ENCODE results near the gene PLIN4. TPM values are rescaled to one million over a fixed set of nuclear protein-coding genes. Genes with fewer than 3 reads are reported as not detected.

PLIN4 gene
- total and polyA plus RNA-seq, 10 of the 15 experiments (the other 5 are each of a cell fraction or from before 2014, with no cell fraction given): 0.01 to 0.11 (median 0.05) TPM; not detected in 2

DNA sequence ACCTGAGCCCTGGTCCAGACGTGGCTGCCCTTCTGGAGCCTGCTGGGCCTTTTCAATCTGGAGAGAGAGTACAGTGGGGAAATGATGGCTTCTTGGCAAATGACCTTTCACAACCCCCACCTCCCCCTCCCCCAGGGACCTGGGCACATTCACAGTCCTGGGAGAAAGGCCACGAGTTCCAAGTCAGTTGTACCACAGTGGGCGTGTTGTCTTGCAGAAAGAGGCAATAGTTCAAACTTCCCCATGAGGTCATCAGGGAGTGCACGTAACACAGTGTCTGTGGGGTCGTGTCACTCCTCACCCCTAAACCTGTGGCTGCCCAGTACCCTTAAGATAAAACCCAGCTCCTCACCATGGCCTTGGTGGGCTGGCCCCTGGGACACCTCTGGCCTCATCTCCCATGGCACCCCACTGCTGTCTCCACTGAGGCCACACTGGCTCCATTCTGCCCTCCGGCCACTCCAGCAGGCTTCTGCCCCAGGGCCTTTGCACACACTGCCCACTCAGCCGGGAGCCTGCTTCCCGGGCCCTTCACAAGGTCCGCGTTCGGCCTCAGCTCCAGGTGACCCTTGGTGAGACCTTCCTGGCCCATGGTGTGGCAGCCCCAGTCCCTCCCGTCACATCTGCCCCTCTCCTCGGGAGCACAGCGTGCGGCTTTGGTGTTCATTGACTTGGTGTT lies 13.3 kb downstream of the PLIN4 start:
- H3K4me1 ChIP-seq (ENCODE audit: control insufficient read depth, insufficient read depth, low read length): no peaks in the 10 kb centered on the region
- ChIA-PET RAD21 (ENCODE audit: unreplicated experiment) (no interaction called here), SMC1A (ENCODE audit: uncharacterized antibody, unreplicated experiment) (no interaction called here), CTCF (no interaction called here), POLR2A (no interaction called here)
- no peak overlapping the region for H3K27ac ChIP-seq (ENCODE audit: control insufficient read depth, insufficient read depth)
- H4K20me1 ChIP-seq (ENCODE audit: control insufficient read depth, insufficient read depth): no peaks in the 10 kb centered on the region
- ATAC-seq: no peak
- no peak overlapping the region for H3K4me2 ChIP-seq (ENCODE audit: control insufficient read depth, insufficient read depth)
- no peak overlapping the region for H3K9ac ChIP-seq (ENCODE audit: control insufficient read depth, insufficient read depth, low read length)
- no peak overlapping the region for H3K4me3 ChIP-seq
- WGBS (ENCODE audit: insufficient coverage, insufficient replicate concordance, low lambda C conversion rate, missing lambda C conversion rate): 73% methylated on average over 15 of the region's 15 CpGs
- DNase-seq (ENCODE audit: low read depth, low spot score): no peak
- no peaks in the 10 kb centered on the region for H3K27me3 ChIP-seq (replicated peaks in 1 of 2; ENCODE audit: control insufficient read depth in 2 of 2, insufficient read depth in 2 of 2, low read length in 1 of 2)
- H3K79me2 ChIP-seq (ENCODE audit: control insufficient read depth, insufficient read depth, low read length): no peaks in the 10 kb centered on the region
- H3K9me3 ChIP-seq (replicated peaks; ENCODE audit: control insufficient read depth, insufficient read depth, low read length): no peaks in the 10 kb centered on the region
- no TSS peak for BruUV-seq (replicated peaks)
- intact Hi-C loops (cut with micrococcal nuclease; ENCODE audit: unreplicated experiment): no loop called here
- H2AFZ ChIP-seq (ENCODE audit: control insufficient read depth, low read depth, low read length): no peak overlapping the region
- no peak for FAIRE-seq
- no peaks in the 10 kb centered on the region; a peak in 1 of 4 replicates for H3K36me3 ChIP-seq (ENCODE audit: control insufficient read depth in 2 of 2, insufficient read depth in 2 of 2, low read length in 1 of 2)
- in situ Hi-C loops (cut with MboI): no loop called here
- TF ChIP-seq TCF7 (IDR thresholded peaks at IDR 0.05; ENCODE audit: borderline replicate concordance) (no peak), IRF4 (IDR thresholded peaks at IDR 0.05; ENCODE audit: low read depth, low read length) (no peak), CBX3 (IDR thresholded peaks at IDR 0.05; ENCODE audit: borderline replicate concordance, low read depth) (no peak)

DNA sequence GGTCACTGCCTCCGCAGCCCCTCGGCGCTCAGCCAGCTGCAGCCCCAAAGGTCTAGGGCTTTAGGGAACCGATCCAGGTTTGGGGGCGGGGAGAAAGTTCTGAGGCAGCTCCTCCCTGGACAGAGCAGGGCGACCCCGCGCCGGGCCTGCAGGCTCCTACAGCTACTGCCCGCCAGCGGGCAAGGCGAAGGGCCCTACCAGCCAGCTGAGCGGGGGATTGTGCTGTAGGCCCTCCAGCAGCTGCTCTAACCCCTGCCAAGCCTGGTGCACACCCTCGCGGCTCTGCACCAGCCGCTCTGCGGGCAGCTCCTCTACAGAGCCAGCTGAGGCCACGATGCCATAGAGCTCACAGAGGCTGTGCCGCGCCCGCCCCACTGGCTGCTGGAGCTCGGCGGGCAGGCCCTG lies 14.0 kb downstream of the PLIN4 start:
- H3K79me2 ChIP-seq (ENCODE audit: control insufficient read depth, insufficient read depth, low read length): no peaks in the 10 kb centered on the region
- POLR2A ChIA-PET: no interaction called here
- SMC1A ChIA-PET (ENCODE audit: uncharacterized antibody, unreplicated experiment): no interaction called here
- DNase-seq (ENCODE audit: low read depth, low spot score) (no peak), ATAC-seq (no peak), FAIRE-seq (no peak)
- WGBS (ENCODE audit: insufficient coverage, insufficient replicate concordance, low lambda C conversion rate, missing lambda C conversion rate): 89% methylated on average over 23 of the region's 23 CpGs
- RAD21 ChIA-PET (ENCODE audit: unreplicated experiment): no interaction called here
- no peak overlapping the region for H3K9ac ChIP-seq (ENCODE audit: control insufficient read depth, insufficient read depth, low read length)
- H3K9me3 ChIP-seq (replicated peaks; ENCODE audit: control insufficient read depth, insufficient read depth, low read length): no peaks in the 10 kb centered on the region
- no peak overlapping the region for H3K4me3 ChIP-seq
- no peaks in the 10 kb centered on the region; a peak in 1 of 4 replicates for H3K36me3 ChIP-seq (ENCODE audit: control insufficient read depth in 2 of 2, insufficient read depth in 2 of 2, low read length in 1 of 2)
- CTCF ChIA-PET: no interaction called here
- no peaks in the 10 kb centered on the region for H3K27me3 ChIP-seq (replicated peaks in 1 of 2; ENCODE audit: control insufficient read depth in 2 of 2, insufficient read depth in 2 of 2, low read length in 1 of 2)
- intact Hi-C loops (cut with micrococcal nuclease; ENCODE audit: unreplicated experiment) (no loop called here), in situ Hi-C loops (cut with MboI) (no loop called here)
- no peaks in the 10 kb centered on the region for H3K4me1 ChIP-seq (ENCODE audit: control insufficient read depth, insufficient read depth, low read length)
- H2AFZ ChIP-seq (ENCODE audit: control insufficient read depth, low read depth, low read length): no peak overlapping the region
- H3K4me2 ChIP-seq (ENCODE audit: control insufficient read depth, insufficient read depth): no peak overlapping the region
- H4K20me1 ChIP-seq (ENCODE audit: control insufficient read depth, insufficient read depth): no peaks in the 10 kb centered on the region
- no peak overlapping the region for H3K27ac ChIP-seq (ENCODE audit: control insufficient read depth, insufficient read depth)
- no TSS peak for BruUV-seq (replicated peaks)
- no peak for TF ChIP-seq STAT1 (conservative IDR thresholded peaks at IDR 0.05)
- TF ChIP-seq SP1 (IDR thresholded peaks at IDR 0.05; ENCODE audit: low read depth, low read length): no peak
- no peak for TF ChIP-seq LARP7 (IDR thresholded peaks at IDR 0.05)
- TF ChIP-seq SMC3 (IDR thresholded peaks at IDR 0.05; ENCODE audit: borderline replicate concordance, low read length): no peak
- TF ChIP-seq ZNF24 (IDR thresholded peaks at IDR 0.05): no peak
- TF ChIP-seq NR2F1 (conservative IDR thresholded peaks at IDR 0.05): no peak
- no peak for TF ChIP-seq TARDBP (IDR thresholded peaks at IDR 0.05; ENCODE audit: borderline replicate concordance)
- no peak for TF ChIP-seq EP300 (IDR thresholded peaks at IDR 0.05; ENCODE audit: borderline replicate concordance in 1 of 2, control insufficient read depth in 1 of 2, low read depth in 2 of 2, low read length in 2 of 2)
- no peak for TF ChIP-seq HCFC1 (IDR thresholded peaks at IDR 0.05; ENCODE audit: low read length)
- TF ChIP-seq, protein P1, sequence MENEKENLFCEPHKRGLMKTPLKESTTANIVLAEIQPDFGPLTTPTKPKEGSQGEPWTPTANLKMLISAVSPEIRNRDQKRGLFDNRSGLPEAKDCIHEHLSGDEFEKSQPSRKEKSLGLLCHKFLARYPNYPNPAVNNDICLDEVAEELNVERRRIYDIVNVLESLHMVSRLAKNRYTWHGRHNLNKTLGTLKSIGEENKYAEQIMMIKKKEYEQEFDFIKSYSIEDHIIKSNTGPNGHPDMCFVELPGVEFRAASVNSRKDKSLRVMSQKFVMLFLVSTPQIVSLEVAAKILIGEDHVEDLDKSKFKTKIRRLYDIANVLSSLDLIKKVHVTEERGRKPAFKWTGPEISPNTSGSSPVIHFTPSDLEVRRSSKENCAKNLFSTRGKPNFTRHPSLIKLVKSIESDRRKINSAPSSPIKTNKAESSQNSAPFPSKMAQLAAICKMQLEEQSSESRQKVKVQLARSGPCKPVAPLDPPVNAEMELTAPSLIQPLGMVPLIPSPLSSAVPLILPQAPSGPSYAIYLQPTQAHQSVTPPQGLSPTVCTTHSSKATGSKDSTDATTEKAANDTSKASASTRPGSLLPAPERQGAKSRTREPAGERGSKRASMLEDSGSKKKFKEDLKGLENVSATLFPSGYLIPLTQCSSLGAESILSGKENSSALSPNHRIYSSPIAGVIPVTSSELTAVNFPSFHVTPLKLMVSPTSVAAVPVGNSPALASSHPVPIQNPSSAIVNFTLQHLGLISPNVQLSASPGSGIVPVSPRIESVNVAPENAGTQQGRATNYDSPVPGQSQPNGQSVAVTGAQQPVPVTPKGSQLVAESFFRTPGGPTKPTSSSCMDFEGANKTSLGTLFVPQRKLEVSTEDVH (IDR thresholded peaks at IDR 0.05; ENCODE audit: low read depth, partially characterized antibody): no peak
- TF ChIP-seq CBFB (IDR thresholded peaks at IDR 0.05; ENCODE audit: low read depth): no peak
- TF ChIP-seq IRF4 (IDR thresholded peaks at IDR 0.05; ENCODE audit: low read depth, low read length): no peak
- no peak for TF ChIP-seq NFYA (IDR thresholded peaks at IDR 0.05; ENCODE audit: borderline replicate concordance, low read depth, low read length)
- no peak for TF ChIP-seq BMI1 (IDR thresholded peaks at IDR 0.05; ENCODE audit: borderline replicate concordance)
